ENCODE results near the gene ARMC10.
"Not testable (repeated sequence)": the region's sequence is repeated elsewhere in the genome, so short reads cannot be mapped to it uniquely, and the experiment has no call there.

GRCh38 chr7:103106703-103107070, 31.7 kb downstream of the ARMC10 start:
- TF ChIP-seq CTCF (IDR thresholded peaks at IDR 0.05; ENCODE audit: low read length); EZH2 (IDR thresholded peaks at IDR 0.05; ENCODE audit: borderline replicate concordance, low read length): not testable (repeated sequence)
